Activated B cell treated with CpG ODN at 0.5 μM for 24 hours (primary cell): ENCODE measurements around the gene CDCP1. TPM values are rescaled to one million over a fixed set of nuclear protein-coding genes. Genes with fewer than 3 reads are reported as not detected.

ENCODE experiments used
- ATAC-seq: fragments of 200-7000 bp; cut with Tn5 transposase; one replicate; pipeline ENCODE4 v1.10.0; 2021; ENCODE audit warnings: low read depth, mild to moderate bottlenecking, moderate library complexity
- CTCF ChIA-PET: fragments of 350-600 bp; sonication (Branson Sonifier 250); formaldehyde crosslinking; loops from one replicate; lab custom pipeline; 2021; ENCODE audit warnings: antibody characterized with exemption; lab: Charles Lee
- POLR2A ChIA-PET: fragments of 350-600 bp; sonication (Branson Sonifier 250); formaldehyde crosslinking; loops from one replicate; lab custom pipeline; 2021; ENCODE audit warnings: antibody characterized with exemption; lab: Charles Lee
- DNase-seq: peaks from one replicate; pipeline ENCODE4 v3.0.0; 2022
- H3K27ac Mint-ChIP-seq: one replicate; pipeline ENCODE4 v1.8.0; 2020; ENCODE audit warnings: mixed read lengths
- H3K27me3 Mint-ChIP-seq: one replicate; pipeline ENCODE4 v1.8.0; 2021; ENCODE audit warnings: mixed read lengths
- H3K36me3 Mint-ChIP-seq: one replicate; pipeline ENCODE4 v1.8.0; 2021; ENCODE audit warnings: low read depth, mixed read lengths
- H3K4me1 Mint-ChIP-seq: one replicate; pipeline ENCODE4 v1.8.0; 2021; ENCODE audit warnings: mixed read lengths
- H3K4me3 Mint-ChIP-seq: one replicate; pipeline ENCODE4 v1.8.0; 2020; ENCODE audit warnings: mild to moderate bottlenecking, mixed read lengths
- H3K9me3 Mint-ChIP-seq: one replicate; pipeline ENCODE4 v1.8.0; 2020; ENCODE audit warnings: mixed read lengths
- CTCF ChIP-seq: fragments of 200-600 bp; IDR thresholded peaks from one replicate; pipeline ENCODE4 v1.8.0; 2022; ENCODE audit warnings: antibody characterized with exemption, mild to moderate bottlenecking
- intact Hi-C: fragments of 100-400 bp; cut with micrococcal nuclease; formaldehyde crosslinking; loops from one replicate; pipeline ENCODE4 v1.15.1; 2024
- total RNA-seq: library from RNA; stranded (reverse); gene quantifications from 2 replicates; pipeline ENCODE4 v1.2.3, GENCODE V29; 2022

Gene CDCP1
- total RNA-seq = not detected in 2 replicates

GRCh38 chr3:45145681-45146614, at the start of gene CDCP1:
CDCP1 (minus strand) TSS chr3:45146378; CDS start chr3:45146287, 91 bp downstream.
- H3K27ac Mint-ChIP-seq = no peak within 1 kb of the TSS
- peaks cover 24% of the 10 kb centered on the region for H3K4me1 Mint-ChIP-seq
- DNase-seq (no peak), ATAC-seq (no peak)
- peak within 1 kb of the TSS; percentile 71 for H3K4me3 Mint-ChIP-seq
- POLR2A ChIA-PET = no interaction called here
- H3K27me3 Mint-ChIP-seq = peaks cover 60% of the 10 kb centered on the region
- H3K36me3 Mint-ChIP-seq = no peaks in the 10 kb centered on the region
- H3K9me3 Mint-ChIP-seq = peaks cover 5% of the 10 kb centered on the region
- no peak for TF ChIP-seq CTCF
- intact Hi-C loops = no loop called here
- CTCF ChIA-PET = no interaction called here

- intact Hi-C loops = no loop called here
- no peak overlapping the region for H3K27ac Mint-ChIP-seq
- POLR2A ChIA-PET = no interaction called here
- no peaks in the 10 kb centered on the region for H3K9me3 Mint-ChIP-seq
- ATAC-seq (no peak), DNase-seq (no peak)
- no peak overlapping the region for H3K4me3 Mint-ChIP-seq
- CTCF ChIA-PET = no interaction called here
- no peak for TF ChIP-seq CTCF
- no peaks in the 10 kb centered on the region for H3K4me1 Mint-ChIP-seq
- H3K27me3 Mint-ChIP-seq = peaks cover 11% of the 10 kb centered on the region
- H3K36me3 Mint-ChIP-seq = no peaks in the 10 kb centered on the region
Measured at GRCh38 chr3:45194791-45195190, 48.6 kb upstream of the CDCP1 start.

- intact Hi-C loops = no loop called here
- POLR2A ChIA-PET = no interaction called here
- DNase-seq = no peak
- H3K27ac Mint-ChIP-seq = no peak overlapping the region
- no peaks in the 10 kb centered on the region for H3K36me3 Mint-ChIP-seq
- H3K9me3 Mint-ChIP-seq = no peaks in the 10 kb centered on the region
- no peak for ATAC-seq
- H3K27me3 Mint-ChIP-seq = peaks cover 5% of the 10 kb centered on the region
- TF ChIP-seq CTCF = no peak
- no peak overlapping the region for H3K4me3 Mint-ChIP-seq
- CTCF ChIA-PET = interaction anchor here (1.2 kb wide), 1 partner anchor 18 kb away, joined by 3 read pairs; no protein-coding TSS in a partner anchor
- H3K4me1 Mint-ChIP-seq = no peaks in the 10 kb centered on the region
Measured at GRCh38 chr3:45191924-45192417, 45.8 kb upstream of the CDCP1 start.

- Mint-ChIP-seq H3K27ac (no peak overlapping the region), H3K4me3 (no peak overlapping the region), H3K9me3 (no peaks in the 10 kb centered on the region), H3K27me3 (peaks cover 5% of the 10 kb centered on the region), H3K36me3 (no peaks in the 10 kb centered on the region), H3K4me1 (no peaks in the 10 kb centered on the region)
- intact Hi-C loops = no loop called here
- DNase-seq = no peak
- ATAC-seq = no peak
- ChIA-PET POLR2A (no interaction called here), CTCF (interaction anchor here (1.2 kb wide), 1 partner anchor 18 kb away, joined by 3 read pairs; no protein-coding TSS in a partner anchor)
- TF ChIP-seq CTCF = no peak
Measured at GRCh38 chr3:45191424-45191823, 45.2 kb upstream of the CDCP1 start.
